Measurements from ENCODE around the gene TMA7B. TPM values are rescaled to one million over a fixed set of nuclear protein-coding genes. Genes with fewer than 3 reads are reported as not detected.
A peak's percentile ranks its signal among the peaks of the same experiment; 100 is the strongest.
"Not testable (repeated sequence)": the region's sequence is repeated elsewhere in the genome, so short reads cannot be mapped to it uniquely, and the experiment has no call there.

The TMA7B gene
- polyA plus RNA-seq, 1 donor: 0.21 TPM

DNA sequence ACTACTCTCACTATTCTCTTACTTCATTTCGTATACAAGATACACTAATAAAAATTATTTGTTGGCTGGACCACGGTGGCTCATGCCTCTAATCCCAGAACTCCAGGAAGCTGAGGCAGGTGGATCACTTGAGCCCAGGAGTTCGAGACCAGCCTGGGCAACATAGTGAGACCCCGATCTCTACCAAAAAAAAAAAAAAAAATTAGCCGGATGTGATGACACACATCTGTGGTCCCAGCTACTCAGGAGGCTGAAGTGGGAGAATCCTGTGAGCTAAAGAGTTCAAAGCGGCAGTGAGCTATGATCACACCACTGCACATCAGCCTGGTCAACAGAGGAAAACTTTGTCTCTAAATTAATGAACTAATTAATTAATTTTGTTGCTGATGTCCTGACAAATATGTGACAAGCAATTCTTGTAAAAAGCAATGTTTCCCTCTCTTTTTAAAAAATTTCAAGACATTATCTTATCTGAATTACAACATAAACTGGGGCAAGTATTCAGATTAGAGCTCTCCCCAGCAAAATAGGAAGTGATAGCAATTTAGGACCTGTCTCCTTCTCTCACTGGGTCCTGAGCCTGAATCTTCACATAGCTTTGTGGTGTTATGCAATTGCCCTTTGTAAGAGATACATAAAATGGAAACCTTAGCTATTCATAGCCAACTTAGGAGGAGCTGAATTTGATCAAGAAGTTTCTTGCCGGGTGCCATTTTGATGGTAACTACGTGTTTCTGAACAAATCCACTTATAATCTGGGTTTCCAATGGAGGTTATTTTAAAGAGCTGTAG, 17.6 kb upstream of the TMA7B start:
- Histone ChIP-seq H3K27ac (ENCODE audit: low read length) (no peak overlapping the region), H3K9me3 (ENCODE audit: control insufficient read depth, low read depth, low read length) (no peaks in the 10 kb centered on the region), H3K4me3 (ENCODE audit: low read length) (no peak overlapping the region), H3K27me3 (ENCODE audit: control insufficient read depth, insufficient read depth, low read length) (no peaks in the 10 kb centered on the region), H3K4me1 (ENCODE audit: control insufficient read depth, insufficient read depth, low read length) (peaks cover 13% of the 10 kb centered on the region), H3K36me3 (ENCODE audit: control insufficient read depth, insufficient read depth, low read length) (no peaks in the 10 kb centered on the region)
- 93% methylated on average over 2 of the region's 8 CpGs for WGBS (ENCODE audit: insufficient coverage, low lambda C conversion rate)
- DNase-seq: no peak

DNA sequence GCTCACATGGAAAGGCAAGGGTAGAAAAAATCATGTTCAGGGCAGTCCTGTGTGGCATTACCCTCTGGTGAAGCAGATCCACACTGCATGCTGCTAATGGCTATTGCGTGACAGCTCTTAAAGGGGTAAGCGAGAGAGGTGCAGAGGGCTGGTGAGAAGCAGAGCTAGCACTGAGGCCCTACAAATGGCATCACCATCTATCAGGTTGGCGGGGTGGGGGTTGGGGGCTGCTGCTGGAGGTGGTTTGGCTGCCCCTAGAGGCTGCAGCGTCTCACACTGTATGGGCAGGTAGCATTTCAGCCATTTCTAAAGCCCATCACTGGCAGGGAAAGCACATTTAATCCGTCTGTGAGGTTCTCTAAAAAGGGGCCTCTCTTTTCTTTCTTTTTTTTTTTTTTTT, 16.9 kb upstream of the TMA7B start:
- Histone ChIP-seq H3K27me3 (ENCODE audit: control insufficient read depth, insufficient read depth, low read length) (no peaks in the 10 kb centered on the region), H3K4me1 (ENCODE audit: control insufficient read depth, insufficient read depth, low read length) (peaks cover 13% of the 10 kb centered on the region), H3K4me3 (ENCODE audit: low read length) (no peak overlapping the region), H3K9me3 (ENCODE audit: control insufficient read depth, low read depth, low read length) (no peaks in the 10 kb centered on the region), H3K27ac (ENCODE audit: low read length) (no peak overlapping the region), H3K36me3 (ENCODE audit: control insufficient read depth, insufficient read depth, low read length) (no peaks in the 10 kb centered on the region)
- no peak for DNase-seq
- no CpG with 5 or more reads among the region's 5 CpGs for WGBS (ENCODE audit: insufficient coverage, low lambda C conversion rate)

DNA sequence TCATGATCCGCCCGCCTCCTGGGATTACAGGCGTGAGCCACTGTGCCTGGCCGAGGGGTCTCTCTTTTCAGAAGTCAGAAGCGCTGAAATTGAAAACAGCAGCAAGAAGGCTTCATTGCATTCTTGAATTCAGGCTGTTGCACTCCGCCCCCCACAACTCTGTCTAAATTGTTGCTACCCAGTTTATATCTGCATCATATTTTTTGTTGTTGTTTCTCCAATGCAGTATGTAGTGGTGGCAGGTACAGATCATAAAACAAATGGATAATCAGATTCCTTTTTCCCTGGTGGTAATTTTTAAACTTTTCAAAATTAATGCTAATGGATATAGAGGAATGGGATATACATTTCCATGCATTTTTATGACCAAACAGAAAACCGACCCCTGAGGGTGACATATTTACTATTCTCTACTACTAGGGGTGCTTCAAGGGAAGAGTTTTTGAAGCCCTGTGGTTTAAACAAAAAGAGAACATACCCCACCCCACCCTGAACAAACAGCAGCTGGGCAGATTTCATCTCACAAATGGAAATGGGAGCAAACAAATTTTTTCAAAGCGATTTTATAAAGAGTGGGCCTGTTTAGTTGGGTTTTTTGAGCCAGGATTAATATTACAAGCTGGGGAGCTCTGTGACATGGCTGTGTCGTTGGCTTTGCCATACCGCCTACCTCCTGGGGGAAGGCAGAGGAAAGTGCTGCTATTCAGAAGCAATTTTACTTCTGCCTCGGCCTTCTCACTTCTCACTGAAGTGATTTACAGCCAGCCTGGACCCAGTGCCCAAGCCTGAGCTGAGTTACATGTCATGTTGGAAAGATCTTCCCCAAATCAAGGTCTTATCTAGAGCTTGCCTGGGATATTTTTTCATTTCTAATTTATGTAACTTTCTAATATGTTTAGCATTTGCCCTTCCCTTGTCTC, 16.0 kb upstream of the TMA7B start:
- H3K4me1 ChIP-seq (ENCODE audit: control insufficient read depth, insufficient read depth, low read length): peaks cover 13% of the 10 kb centered on the region
- H3K36me3 ChIP-seq (ENCODE audit: control insufficient read depth, insufficient read depth, low read length): no peaks in the 10 kb centered on the region
- no peak overlapping the region for H3K27ac ChIP-seq (ENCODE audit: low read length)
- no peak overlapping the region for H3K4me3 ChIP-seq (ENCODE audit: low read length)
- WGBS (ENCODE audit: insufficient coverage, low lambda C conversion rate): no CpG with 5 or more reads among the region's 11 CpGs
- H3K27me3 ChIP-seq (ENCODE audit: control insufficient read depth, insufficient read depth, low read length): no peaks in the 10 kb centered on the region
- no peaks in the 10 kb centered on the region for H3K9me3 ChIP-seq (ENCODE audit: control insufficient read depth, low read depth, low read length)
- no peak for DNase-seq

- 100% methylated on average over 1 of the region's 4 CpGs for WGBS (ENCODE audit: insufficient coverage, low lambda C conversion rate)
- Histone ChIP-seq H3K27ac (ENCODE audit: low read length) (no peak overlapping the region), H3K27me3 (ENCODE audit: control insufficient read depth, insufficient read depth, low read length) (no peaks in the 10 kb centered on the region), H3K4me1 (ENCODE audit: control insufficient read depth, insufficient read depth, low read length) (peaks cover 13% of the 10 kb centered on the region), H3K36me3 (ENCODE audit: control insufficient read depth, insufficient read depth, low read length) (no peaks in the 10 kb centered on the region), H3K4me3 (ENCODE audit: low read length) (no peak overlapping the region), H3K9me3 (ENCODE audit: control insufficient read depth, low read depth, low read length) (no peaks in the 10 kb centered on the region)
- DNase-seq: no peak
These were observed 14.1 kb upstream of the TMA7B start for GRCh38 chr22:39946126-39946502.

GRCh38 chr22:39946503-39947219, 13.5 kb upstream of the TMA7B start:
- no CpG with 5 or more reads among the region's 8 CpGs for WGBS (ENCODE audit: insufficient coverage, low lambda C conversion rate)
- Histone ChIP-seq H3K4me1 (ENCODE audit: control insufficient read depth, insufficient read depth, low read length) (peaks cover 13% of the 10 kb centered on the region), H3K27me3 (ENCODE audit: control insufficient read depth, insufficient read depth, low read length) (no peaks in the 10 kb centered on the region), H3K27ac (ENCODE audit: low read length) (no peak overlapping the region), H3K36me3 (ENCODE audit: control insufficient read depth, insufficient read depth, low read length) (no peaks in the 10 kb centered on the region), H3K9me3 (ENCODE audit: control insufficient read depth, low read depth, low read length) (no peaks in the 10 kb centered on the region), H3K4me3 (ENCODE audit: low read length) (no peak overlapping the region)
- peak in 1 of 2 donors; percentile 52 for DNase-seq

- Histone ChIP-seq H3K9me3 (ENCODE audit: control insufficient read depth, low read depth, low read length) (no peaks in the 10 kb centered on the region), H3K27me3 (ENCODE audit: control insufficient read depth, insufficient read depth, low read length) (no peaks in the 10 kb centered on the region), H3K36me3 (ENCODE audit: control insufficient read depth, insufficient read depth, low read length) (no peaks in the 10 kb centered on the region), H3K27ac (ENCODE audit: low read length) (no peak overlapping the region), H3K4me3 (ENCODE audit: low read length) (no peak overlapping the region), H3K4me1 (ENCODE audit: control insufficient read depth, insufficient read depth, low read length) (peaks cover 13% of the 10 kb centered on the region)
- no CpG with 5 or more reads among the region's 8 CpGs for WGBS (ENCODE audit: insufficient coverage, low lambda C conversion rate)
- DNase-seq: no peak
These were observed 12.7 kb upstream of the TMA7B start for GRCh38 chr22:39947220-39948216.

DNA sequence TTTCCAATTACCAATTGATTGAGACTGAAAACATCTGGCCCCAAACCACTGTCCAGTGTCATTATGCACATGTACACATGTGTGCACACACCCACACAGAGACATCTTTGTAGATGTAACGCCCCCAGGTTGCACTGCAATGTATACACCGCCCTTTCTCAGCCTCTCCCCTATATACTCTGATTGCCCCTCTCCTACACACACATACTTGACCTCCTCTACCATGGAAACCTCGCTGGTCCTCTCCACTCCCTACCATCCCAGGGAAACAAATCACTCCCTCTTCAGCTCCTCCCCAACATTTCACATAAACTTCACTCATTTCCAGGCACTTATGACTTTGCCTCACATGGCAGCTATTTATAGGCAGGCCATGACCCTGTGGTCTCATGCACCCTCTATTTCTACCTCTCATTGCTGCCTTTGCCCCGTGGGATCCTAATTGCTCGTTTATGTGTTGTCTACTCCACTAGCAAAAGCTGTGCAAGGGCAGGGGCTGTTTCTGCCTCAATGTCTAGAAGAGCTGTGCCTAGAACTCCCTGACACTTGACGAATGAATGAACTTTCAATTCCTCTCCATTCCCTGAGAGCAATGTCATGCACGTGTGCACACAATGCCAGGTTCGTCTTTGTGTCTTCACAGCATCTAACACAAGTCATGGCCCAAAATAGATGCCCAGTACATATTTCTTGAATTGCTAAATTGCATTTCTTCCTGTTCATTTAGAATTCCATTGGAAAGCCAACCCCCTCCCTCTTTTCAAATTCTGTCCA, 10.0 kb upstream of the TMA7B start:
- no peaks in the 10 kb centered on the region for H3K36me3 ChIP-seq (ENCODE audit: control insufficient read depth, insufficient read depth, low read length)
- no peaks in the 10 kb centered on the region for H3K27me3 ChIP-seq (ENCODE audit: control insufficient read depth, insufficient read depth, low read length)
- H3K9me3 ChIP-seq (ENCODE audit: control insufficient read depth, low read depth, low read length): no peaks in the 10 kb centered on the region
- DNase-seq: no peak
- H3K4me3 ChIP-seq (ENCODE audit: low read length): no peak overlapping the region
- H3K4me1 ChIP-seq (ENCODE audit: control insufficient read depth, insufficient read depth, low read length): peaks cover 13% of the 10 kb centered on the region
- H3K27ac ChIP-seq (ENCODE audit: low read length): no peak overlapping the region
- 60% methylated on average over 1 of the region's 8 CpGs for WGBS (ENCODE audit: insufficient coverage, low lambda C conversion rate)

DNA sequence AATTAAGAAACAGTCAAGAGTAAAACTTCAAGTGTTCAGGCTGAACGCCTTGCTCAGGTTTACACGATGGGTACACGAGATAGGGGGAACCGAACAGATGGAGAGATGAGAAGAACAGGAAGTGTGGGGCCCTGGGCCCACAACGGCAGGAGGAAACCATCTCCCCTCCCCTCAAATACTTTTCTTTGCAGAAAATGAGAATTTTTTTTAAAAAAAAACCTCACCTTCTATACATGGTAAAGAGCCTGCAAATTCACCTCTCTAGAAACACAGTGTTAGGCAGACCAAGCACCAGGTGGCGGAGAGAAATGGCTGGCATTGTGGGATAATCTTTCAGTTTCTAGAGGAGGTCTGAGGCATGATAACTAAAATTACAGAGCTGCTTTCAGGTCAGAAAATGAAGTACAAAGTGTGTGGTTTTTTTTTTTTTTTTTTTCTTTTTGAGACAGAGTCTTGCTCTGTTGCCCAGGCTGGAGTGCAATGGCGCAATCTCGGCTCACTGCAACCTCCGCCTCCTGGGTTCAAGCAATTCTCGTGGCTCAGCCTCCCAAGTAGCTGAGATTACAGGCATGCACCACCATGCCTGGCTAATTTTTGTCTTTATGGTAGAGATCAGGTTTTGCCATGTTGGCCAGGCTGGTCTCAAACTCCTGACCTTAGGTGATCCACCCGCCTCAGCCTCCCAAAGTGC, 8.4 kb upstream of the TMA7B start:
- 67% methylated on average over 3 of the region's 11 CpGs for WGBS (ENCODE audit: insufficient coverage, low lambda C conversion rate)
- H3K27ac ChIP-seq (ENCODE audit: low read length); DNase-seq; H3K4me1 ChIP-seq (ENCODE audit: control insufficient read depth, insufficient read depth, low read length); H3K9me3 ChIP-seq (ENCODE audit: control insufficient read depth, low read depth, low read length); H3K27me3 ChIP-seq (ENCODE audit: control insufficient read depth, insufficient read depth, low read length); H3K4me3 ChIP-seq (ENCODE audit: low read length); H3K36me3 ChIP-seq (ENCODE audit: control insufficient read depth, insufficient read depth, low read length): not testable (repeated sequence)

GRCh38 chr22:39952347-39952746, 7.8 kb upstream of the TMA7B start:
- no peak for DNase-seq
- no peaks in the 10 kb centered on the region for H3K9me3 ChIP-seq (ENCODE audit: control insufficient read depth, low read depth, low read length)
- no peaks in the 10 kb centered on the region for H3K27me3 ChIP-seq (ENCODE audit: control insufficient read depth, insufficient read depth, low read length)
- no peak overlapping the region for H3K4me3 ChIP-seq (ENCODE audit: low read length)
- no CpG with 5 or more reads among the region's 6 CpGs for WGBS (ENCODE audit: insufficient coverage, low lambda C conversion rate)
- H3K4me1 ChIP-seq (ENCODE audit: control insufficient read depth, insufficient read depth, low read length): peaks cover 2% of the 10 kb centered on the region
- H3K27ac ChIP-seq (ENCODE audit: low read length): no peak overlapping the region
- no peaks in the 10 kb centered on the region for H3K36me3 ChIP-seq (ENCODE audit: control insufficient read depth, insufficient read depth, low read length)

All from large intestine (tissue), 3 donors.